ENCODE results near the gene ZSCAN26. TPM values are rescaled to one million over a fixed set of nuclear protein-coding genes. Genes with fewer than 3 reads are reported as not detected.

Gene ZSCAN26
- total RNA-seq, 1 donor from 2014 or later = 18.6 TPM

- Histone ChIP-seq H3K36me3 (ENCODE audit: control insufficient read depth, insufficient read depth, low read length) (no peaks in the 10 kb centered on the region), H3K27me3 (ENCODE audit: control insufficient read depth, insufficient read depth, low read length) (no peaks in the 10 kb centered on the region), H3K4me3 (ENCODE audit: low read depth, low read length) (no peak overlapping the region)
- no peak for TF ChIP-seq CTCF (IDR thresholded peaks at IDR 0.05; ENCODE audit: insufficient read depth, low read length, poor library complexity, severe bottlenecking)
- no peak for DNase-seq (ENCODE audit: low read depth)
Measured at GRCh38 chr6:28277746-28278145, 10.8 kb downstream of the ZSCAN26 start.

- DNase-seq (ENCODE audit: low read depth) = no peak
- peak overlapping the region; percentile 68 for H3K4me3 ChIP-seq (ENCODE audit: low read depth, low read length)
- H3K36me3 ChIP-seq (ENCODE audit: control insufficient read depth, insufficient read depth, low read length) = no peaks in the 10 kb centered on the region
- H3K27me3 ChIP-seq (ENCODE audit: control insufficient read depth, insufficient read depth, low read length) = no peaks in the 10 kb centered on the region
- no peak for TF ChIP-seq CTCF (IDR thresholded peaks at IDR 0.05; ENCODE audit: insufficient read depth, low read length, poor library complexity, severe bottlenecking)
Measured at GRCh38 chr6:28280595-28281287, 13.8 kb downstream of the ZSCAN26 start.

GRCh38 chr6:28281288-28282064 lies 14.5 kb downstream of the ZSCAN26 start, which contains the start of gene PGBD1:
PGBD1 (plus strand) TSS chr6:28281572; CDS start chr6:28283814, 2,242 bp downstream.
- DNase-seq (ENCODE audit: low read depth) = peak; percentile 7
- no peak for TF ChIP-seq CTCF (IDR thresholded peaks at IDR 0.05; ENCODE audit: insufficient read depth, low read length, poor library complexity, severe bottlenecking)
- H3K27me3 ChIP-seq (ENCODE audit: control insufficient read depth, insufficient read depth, low read length) = no peaks in the 10 kb centered on the region
- peak within 1 kb of the TSS; percentile 68 for H3K4me3 ChIP-seq (ENCODE audit: low read depth, low read length)
- H3K36me3 ChIP-seq (ENCODE audit: control insufficient read depth, insufficient read depth, low read length) = no peaks in the 10 kb centered on the region

- no peaks in the 10 kb centered on the region for H3K27me3 ChIP-seq (ENCODE audit: control insufficient read depth, insufficient read depth, low read length)
- no peak overlapping the region for H3K4me3 ChIP-seq (ENCODE audit: low read depth, low read length)
- DNase-seq (ENCODE audit: low read depth) = no peak
Measured at GRCh38 chr6:28282926-28283325, 16.0 kb downstream of the ZSCAN26 start.

GRCh38 chr6:28291573-28291972 lies 24.6 kb downstream of the ZSCAN26 start:
- DNase-seq (ENCODE audit: low read depth) = no peak
- H3K36me3 ChIP-seq (ENCODE audit: control insufficient read depth, insufficient read depth, low read length) = no peaks in the 10 kb centered on the region
- no peak for TF ChIP-seq CTCF (IDR thresholded peaks at IDR 0.05; ENCODE audit: insufficient read depth, low read length, poor library complexity, severe bottlenecking)
- no peak overlapping the region for H3K4me3 ChIP-seq (ENCODE audit: low read depth, low read length)
- H3K27me3 ChIP-seq (ENCODE audit: control insufficient read depth, insufficient read depth, low read length) = no peaks in the 10 kb centered on the region

More at GRCh38 chr6:28282926-28283325, 16.0 kb downstream of the ZSCAN26 start:
- no peaks in the 10 kb centered on the region for H3K36me3 ChIP-seq (ENCODE audit: control insufficient read depth, insufficient read depth, low read length)
- TF ChIP-seq CTCF (IDR thresholded peaks at IDR 0.05; ENCODE audit: insufficient read depth, low read length, poor library complexity, severe bottlenecking) = no peak
